DOHH2 (cell line): ENCODE results near the gene ACTR10.

Experiments used
- CTCF ChIP-seq: fragments of 200-600 bp; sonication (generic); IDR thresholded peaks from one replicate; pipeline ENCODE4 v1.5.1; 2014; ENCODE audit warnings: antibody characterized with exemption, mild to moderate bottlenecking, low read depth, low read length; ENCODE audit not compliant: poor library complexity, severe bottlenecking
- EZH2phosphoT487 ChIP-seq: fragments of 200-600 bp; sonication (generic); IDR thresholded peaks from 2 replicates; pipeline ENCODE4 v1.6.1; 2017; ENCODE audit warnings: borderline replicate concordance, mild to moderate bottlenecking, antibody characterized with exemption, low read length, moderate library complexity, mixed read lengths

GRCh38 chr14:58280954-58281787, 81.2 kb downstream of the ACTR10 start:
- TF ChIP-seq CTCF (no peak), EZH2phosphoT487 (no peak)
